Fibroblast of lung (primary cell): ENCODE results near the gene H2AZ2. TPM values are rescaled to one million over a fixed set of nuclear protein-coding genes. Genes with fewer than 3 reads are reported as not detected.

Experiments
- DNase-seq, 2 donors: peaks; one replicate each; pipeline versions ENCODE4 v3.0.0 to v3.0.0-alpha.2; 2010; ENCODE audit warnings: low read depth in 2 of 2
- H2AFZ ChIP-seq: 2 replicates; pipeline ENCODE4 v1.5.1; 2012; ENCODE audit warnings: low read length, control low read depth, inconsistent platforms
- H3K27ac ChIP-seq: 2 replicates; pipeline ENCODE4 v1.5.1; 2011; ENCODE audit warnings: low read length, control low read depth; ENCODE audit not compliant: insufficient read depth
- H3K27me3 ChIP-seq: 2 replicates; pipeline ENCODE4 v1.5.1; 2011; ENCODE audit warnings: mild to moderate bottlenecking, low read length; ENCODE audit not compliant: control insufficient read depth, insufficient read depth
- H3K36me3 ChIP-seq: 2 replicates; pipeline ENCODE4 v1.5.1; 2011; ENCODE audit warnings: low read length; ENCODE audit not compliant: control insufficient read depth, insufficient read depth
- H3K4me1 ChIP-seq: 2 replicates; pipeline ENCODE4 v1.5.1; 2011; ENCODE audit warnings: low read length; ENCODE audit not compliant: control insufficient read depth, insufficient read depth; ENCODE audit errors: extremely low read depth
- H3K4me2 ChIP-seq: 2 replicates; pipeline ENCODE4 v1.5.1; 2011; ENCODE audit warnings: low read length, control low read depth; ENCODE audit not compliant: insufficient read depth; ENCODE audit errors: extremely low read depth
- H3K4me3 ChIP-seq, 4 experiments: fragments of 200-600 bp in 1 of 4; sonication (generic) in 1 of 4; replicated peaks in 1 of 4; 2 replicates each; pipeline ENCODE4 v1.5.1; 2011 to 2016; ENCODE audit warnings: low read length in 4 of 4, low read depth in 3 of 4, mild to moderate bottlenecking in 3 of 4, control low read depth in 2 of 4, inconsistent platforms in 1 of 4, mixed read lengths in 1 of 4; ENCODE audit not compliant: insufficient read depth in 1 of 4; ENCODE audit errors: control extremely low read depth in 1 of 4
- H3K79me2 ChIP-seq: 2 replicates; pipeline ENCODE4 v1.5.1; 2012; ENCODE audit warnings: mild to moderate bottlenecking, low read length, inconsistent platforms; ENCODE audit not compliant: control insufficient read depth, insufficient read depth
- H3K9ac ChIP-seq: 2 replicates; pipeline ENCODE4 v1.5.1; 2011; ENCODE audit warnings: mild to moderate bottlenecking, low read length, control low read depth; ENCODE audit not compliant: insufficient read depth
- H3K9me3 ChIP-seq: 2 replicates; pipeline ENCODE4 v1.5.1; 2012; ENCODE audit warnings: low read depth, low read length; ENCODE audit not compliant: control insufficient read depth, insufficient read depth
- H4K20me1 ChIP-seq: 2 replicates; pipeline ENCODE4 v1.5.1; 2011; ENCODE audit warnings: low read length; ENCODE audit not compliant: control insufficient read depth, insufficient read depth; ENCODE audit errors: extremely low read depth
- EZH2 ChIP-seq: IDR thresholded peaks from 2 replicates; pipeline ENCODE4 v1.5.1; 2012; ENCODE audit warnings: low read length, control low read depth, mild to moderate bottlenecking; ENCODE audit errors: missing control alignments
- polyA plus RNA-seq, 2 donors: library from polyadenylated mRNA; depleted of rRNA in 1 of 2; stranded (reverse) in 1 of 2; unstranded in 1 of 2; fragments of >200 nt; gene quantifications; 2 replicates each; pipeline ENCODE4 v1.2.1, GENCODE V29; 2011 to 2012; ENCODE audit warnings: missing spikeins in 1 of 2
- total RNA-seq: library from RNA; depleted of rRNA; stranded (reverse); fragments of >200 nt; gene quantifications from 2 replicates; pipeline ENCODE4 v1.2.1, GENCODE V29; 2014
- TF ChIP-seq, protein P1 (sequence below), 2 donors: IDR thresholded peaks in 1 of 2; conservative IDR thresholded peaks in 1 of 2; 1 replicate in 1 of 2; 2 replicates in 1 of 2; pipeline ENCODE4 v1.5.1; 2011 to 2012; ENCODE audit warnings: low read length in 2 of 2, control low read depth in 1 of 2, inconsistent platforms in 1 of 2, low read depth in 1 of 2, mild to moderate bottlenecking in 1 of 2

Gene H2AZ2
- total and polyA plus RNA-seq, 2 donors (not counting 1 experiment from before 2014, with no cell fraction given) = 170 to 230 TPM

DNA sequence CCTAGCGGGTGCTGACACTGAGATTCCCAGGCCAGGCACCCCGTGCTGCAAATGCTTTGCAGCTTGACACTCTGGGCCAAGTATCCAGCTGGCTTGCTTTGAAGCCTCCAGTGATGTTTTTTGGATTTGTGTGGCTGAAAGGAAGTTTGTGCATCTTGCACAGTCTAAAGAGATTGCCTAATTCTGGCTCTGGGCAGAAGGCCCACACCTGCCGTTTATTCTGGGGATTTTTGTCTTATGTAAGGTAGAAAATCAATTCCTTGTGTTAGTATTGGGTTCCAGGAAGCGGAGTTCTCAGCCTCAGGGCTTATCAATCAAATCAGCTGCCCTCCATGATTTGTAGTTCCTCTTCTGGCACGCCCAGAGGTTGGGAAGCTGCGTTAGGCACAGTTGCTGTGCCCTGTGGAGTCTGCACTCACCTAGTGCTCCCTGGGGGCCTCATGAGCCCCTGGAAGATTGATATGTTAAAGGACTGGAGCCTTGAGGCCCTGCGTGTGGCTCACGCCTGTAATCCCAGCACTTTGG, 45.9 kb upstream of the H2AZ2 start:
- H3K4me2 ChIP-seq = no peak overlapping the region
- DNase-seq = no peak
- no peak overlapping the region for H3K4me3 ChIP-seq
- H4K20me1 ChIP-seq = no peaks in the 10 kb centered on the region
- H3K79me2 ChIP-seq = no peaks in the 10 kb centered on the region
- H3K4me1 ChIP-seq = no peaks in the 10 kb centered on the region
- no peak for TF ChIP-seq EZH2
- TF ChIP-seq, protein P1, sequence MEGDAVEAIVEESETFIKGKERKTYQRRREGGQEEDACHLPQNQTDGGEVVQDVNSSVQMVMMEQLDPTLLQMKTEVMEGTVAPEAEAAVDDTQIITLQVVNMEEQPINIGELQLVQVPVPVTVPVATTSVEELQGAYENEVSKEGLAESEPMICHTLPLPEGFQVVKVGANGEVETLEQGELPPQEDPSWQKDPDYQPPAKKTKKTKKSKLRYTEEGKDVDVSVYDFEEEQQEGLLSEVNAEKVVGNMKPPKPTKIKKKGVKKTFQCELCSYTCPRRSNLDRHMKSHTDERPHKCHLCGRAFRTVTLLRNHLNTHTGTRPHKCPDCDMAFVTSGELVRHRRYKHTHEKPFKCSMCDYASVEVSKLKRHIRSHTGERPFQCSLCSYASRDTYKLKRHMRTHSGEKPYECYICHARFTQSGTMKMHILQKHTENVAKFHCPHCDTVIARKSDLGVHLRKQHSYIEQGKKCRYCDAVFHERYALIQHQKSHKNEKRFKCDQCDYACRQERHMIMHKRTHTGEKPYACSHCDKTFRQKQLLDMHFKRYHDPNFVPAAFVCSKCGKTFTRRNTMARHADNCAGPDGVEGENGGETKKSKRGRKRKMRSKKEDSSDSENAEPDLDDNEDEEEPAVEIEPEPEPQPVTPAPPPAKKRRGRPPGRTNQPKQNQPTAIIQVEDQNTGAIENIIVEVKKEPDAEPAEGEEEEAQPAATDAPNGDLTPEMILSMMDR (conservative IDR thresholded peaks at IDR 0.05 in 1 of 2, IDR thresholded peaks at IDR 0.05 in 1 of 2; ENCODE audit: low read depth in 1 of 2, low read length in 2 of 2) = no peak
- H2AFZ ChIP-seq = no peak overlapping the region
- H3K27ac ChIP-seq = no peak overlapping the region
- no peaks in the 10 kb centered on the region for H3K27me3 ChIP-seq
- H3K36me3 ChIP-seq = no peaks in the 10 kb centered on the region
- no peak overlapping the region for H3K9ac ChIP-seq
- H3K9me3 ChIP-seq = no peaks in the 10 kb centered on the region

DNA sequence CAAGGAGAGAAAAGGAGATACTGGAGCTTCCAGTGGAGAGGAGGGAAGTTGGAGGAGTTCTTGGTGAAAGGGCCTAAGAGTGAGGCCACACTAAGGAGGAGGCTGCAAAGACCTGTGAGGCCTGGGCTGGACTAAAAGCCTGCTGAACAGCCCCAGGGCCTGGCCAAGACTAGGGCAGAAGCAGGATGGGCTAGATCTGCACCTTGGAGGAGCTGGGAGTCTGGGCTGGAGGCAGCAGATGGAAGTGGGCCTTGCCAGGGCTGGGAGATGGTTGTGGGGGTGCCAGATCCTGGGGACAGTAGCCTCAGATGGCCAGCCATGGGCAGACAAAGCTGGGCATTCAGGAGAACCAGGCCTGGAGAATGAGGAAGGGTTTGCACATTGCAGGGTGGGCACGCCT, 43.9 kb upstream of the H2AZ2 start:
- Histone ChIP-seq H3K4me3 (no peak overlapping the region), H3K27ac (no peak overlapping the region), H2AFZ (no peak overlapping the region), H4K20me1 (no peaks in the 10 kb centered on the region), H3K4me2 (no peak overlapping the region), H3K27me3 (no peaks in the 10 kb centered on the region), H3K9ac (no peak overlapping the region), H3K4me1 (no peaks in the 10 kb centered on the region), H3K79me2 (no peaks in the 10 kb centered on the region), H3K36me3 (no peaks in the 10 kb centered on the region), H3K9me3 (no peaks in the 10 kb centered on the region)
- DNase-seq = no peak
- TF ChIP-seq, protein P1 (conservative IDR thresholded peaks at IDR 0.05 in 1 of 2, IDR thresholded peaks at IDR 0.05 in 1 of 2; ENCODE audit: low read depth in 1 of 2, low read length in 2 of 2) = no peak
- no peak for TF ChIP-seq EZH2

DNA sequence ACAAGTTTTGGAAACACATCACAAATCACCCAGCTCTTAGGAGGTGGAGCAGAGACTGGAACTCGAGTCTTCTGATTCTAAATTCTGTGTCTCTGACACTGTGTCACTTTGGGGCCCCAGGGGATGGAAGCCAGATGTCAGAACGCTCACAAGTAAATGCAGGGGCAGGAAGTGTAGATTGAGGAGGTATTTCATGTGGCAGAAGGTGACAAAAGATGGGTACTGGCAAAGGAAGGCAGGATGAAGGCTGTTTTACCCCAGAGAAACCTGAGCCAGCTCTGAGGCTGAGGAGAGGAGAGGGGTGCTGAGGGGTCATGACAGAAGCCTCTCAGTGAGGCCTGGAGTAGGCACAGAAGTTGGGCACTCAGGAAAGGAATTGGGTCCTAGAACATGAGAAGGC, 43.5 kb upstream of the H2AZ2 start:
- H3K9me3 ChIP-seq = no peaks in the 10 kb centered on the region
- no peaks in the 10 kb centered on the region for H4K20me1 ChIP-seq
- H3K27me3 ChIP-seq = no peaks in the 10 kb centered on the region
- no peak overlapping the region for H3K4me3 ChIP-seq
- no peak overlapping the region for H3K9ac ChIP-seq
- H3K27ac ChIP-seq = no peak overlapping the region
- H2AFZ ChIP-seq = no peak overlapping the region
- DNase-seq = no peak
- no peaks in the 10 kb centered on the region for H3K36me3 ChIP-seq
- H3K4me2 ChIP-seq = no peak overlapping the region
- no peaks in the 10 kb centered on the region for H3K4me1 ChIP-seq
- H3K79me2 ChIP-seq = no peaks in the 10 kb centered on the region
- TF ChIP-seq, protein P1 (conservative IDR thresholded peaks at IDR 0.05 in 1 of 2, IDR thresholded peaks at IDR 0.05 in 1 of 2; ENCODE audit: low read depth in 1 of 2, low read length in 2 of 2) = no peak
- TF ChIP-seq EZH2 = no peak
